GM19023 (cell line): ENCODE measurements around the gene MYCL.

Experiments
- ATAC-seq: cut with Tn5 transposase; IDR thresholded peaks from one replicate; pipeline ENCODE4 v1.9.1; 2021; ENCODE audit warnings: mild to moderate bottlenecking, moderate library complexity; ENCODE audit not compliant: unreplicated experiment

The MYCL gene

GRCh38 chr1:39901714-39902459 lies at the start of gene MYCL:
Gene MYCL (minus strand): TSS chr1:39901917. CDS start chr1:39901434, 483 bp downstream.
- peak; percentile 71 for ATAC-seq

- ATAC-seq: no peak
These were observed 48.2 kb upstream of the MYCL start for GRCh38 chr1:39949891-39950290.

GRCh38 chr1:39947260-39947659 lies 45.5 kb upstream of the MYCL start:
- no peak for ATAC-seq

- ATAC-seq: no peak
These were observed 44.5 kb upstream of the MYCL start for GRCh38 chr1:39946216-39946615.

GRCh38 chr1:39944410-39945112 lies 42.8 kb upstream of the MYCL start:
- no peak for ATAC-seq

- no peak for ATAC-seq
These were observed 42.0 kb upstream of the MYCL start for GRCh38 chr1:39943471-39944290.

- no peak for ATAC-seq
These were observed 39.5 kb upstream of the MYCL start for GRCh38 chr1:39940980-39941871.

GRCh38 chr1:39940253-39940652 lies 38.5 kb upstream of the MYCL start:
- no peak for ATAC-seq

- ATAC-seq: no peak
These were observed 37.1 kb upstream of the MYCL start for GRCh38 chr1:39938856-39939255.

GRCh38 chr1:39936724-39937491 lies 35.2 kb upstream of the MYCL start:
- ATAC-seq: no peak

GRCh38 chr1:39933956-39934941 lies 32.5 kb upstream of the MYCL start:
- no peak for ATAC-seq

- ATAC-seq: no peak
These were observed 27.3 kb upstream of the MYCL start for GRCh38 chr1:39928809-39929587.

- ATAC-seq: no peak
These were observed 25.8 kb upstream of the MYCL start for GRCh38 chr1:39927538-39927937.

GRCh38 chr1:39926820-39927219 lies 25.1 kb upstream of the MYCL start:
- ATAC-seq: no peak

- ATAC-seq: no peak
These were observed 24.7 kb upstream of the MYCL start for GRCh38 chr1:39926343-39926793.

- ATAC-seq: no peak
These were observed 24.1 kb upstream of the MYCL start for GRCh38 chr1:39925721-39926342.

- no peak for ATAC-seq
These were observed 20.6 kb upstream of the MYCL start for GRCh38 chr1:39922251-39922688.
